Prostate gland (tissue), 2 donors: ENCODE measurements around the gene PHF21B.

Experiments used
- POLR2A ChIP-seq: fragments of 450-650 bp; IDR thresholded peaks from one replicate; pipeline ENCODE4 v1.6.1; 2016; ENCODE audit warnings: antibody characterized with exemption, mild to moderate bottlenecking
- TF ChIP-seq, protein P1 (sequence below), 4 experiments: fragments of 200-600 bp in 2 of 4; fragments of 450-650 bp in 2 of 4; sonication (generic) in 2 of 4; IDR thresholded peaks; 1 replicate in 3 of 4; 2 replicates in 1 of 4; pipeline ENCODE4 v1.5.1; 2016 to 2019; ENCODE audit warnings: antibody characterized with exemption in 4 of 4, mild to moderate bottlenecking in 2 of 4, moderate library complexity in 2 of 4

DNA sequence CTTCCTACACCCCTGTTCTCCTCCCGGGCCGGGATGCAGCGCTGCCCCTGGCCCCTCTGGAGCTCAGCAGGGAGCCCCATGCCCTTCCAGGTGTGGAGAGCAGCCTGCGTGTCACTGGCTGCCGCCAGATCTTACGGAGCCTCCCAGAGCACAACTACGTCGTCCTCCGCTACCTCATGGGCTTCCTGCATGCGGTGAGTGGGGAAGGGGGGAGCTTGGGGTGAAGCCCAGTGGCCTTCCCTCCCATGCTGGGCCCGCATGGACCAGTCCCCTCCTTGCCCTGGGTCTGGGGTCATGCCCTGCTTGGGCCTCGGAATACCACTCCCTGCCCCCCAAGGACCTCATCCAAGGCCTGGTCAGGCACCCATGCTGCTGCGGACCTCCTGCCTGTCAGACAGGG is 150.2 kb downstream of the PHF21B start:
- TF ChIP-seq, protein P1, sequence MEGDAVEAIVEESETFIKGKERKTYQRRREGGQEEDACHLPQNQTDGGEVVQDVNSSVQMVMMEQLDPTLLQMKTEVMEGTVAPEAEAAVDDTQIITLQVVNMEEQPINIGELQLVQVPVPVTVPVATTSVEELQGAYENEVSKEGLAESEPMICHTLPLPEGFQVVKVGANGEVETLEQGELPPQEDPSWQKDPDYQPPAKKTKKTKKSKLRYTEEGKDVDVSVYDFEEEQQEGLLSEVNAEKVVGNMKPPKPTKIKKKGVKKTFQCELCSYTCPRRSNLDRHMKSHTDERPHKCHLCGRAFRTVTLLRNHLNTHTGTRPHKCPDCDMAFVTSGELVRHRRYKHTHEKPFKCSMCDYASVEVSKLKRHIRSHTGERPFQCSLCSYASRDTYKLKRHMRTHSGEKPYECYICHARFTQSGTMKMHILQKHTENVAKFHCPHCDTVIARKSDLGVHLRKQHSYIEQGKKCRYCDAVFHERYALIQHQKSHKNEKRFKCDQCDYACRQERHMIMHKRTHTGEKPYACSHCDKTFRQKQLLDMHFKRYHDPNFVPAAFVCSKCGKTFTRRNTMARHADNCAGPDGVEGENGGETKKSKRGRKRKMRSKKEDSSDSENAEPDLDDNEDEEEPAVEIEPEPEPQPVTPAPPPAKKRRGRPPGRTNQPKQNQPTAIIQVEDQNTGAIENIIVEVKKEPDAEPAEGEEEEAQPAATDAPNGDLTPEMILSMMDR (IDR thresholded peaks at IDR 0.05) = no peak
- TF ChIP-seq POLR2A = no peak
